H9 (cell line): ENCODE measurements around the gene NCS1. TPM values are rescaled to one million over a fixed set of nuclear protein-coding genes. Genes with fewer than 3 reads are reported as not detected.

Experiments used
- DNase-seq: peaks from one replicate; pipeline ENCODE4 v3.0.0-alpha.2; 2017
- H2AFZ ChIP-seq: one replicate; pipeline ENCODE4 v1.6.1; 2013; ENCODE audit warnings: mild to moderate bottlenecking, low read length, control low read depth, moderate library complexity
- H2AK5ac ChIP-seq: 2 replicates; pipeline ENCODE4 v1.6.1; 2013; ENCODE audit warnings: low read length, control low read depth, mixed read lengths; ENCODE audit not compliant: insufficient read length
- H2BK120ac ChIP-seq: one replicate; pipeline ENCODE4 v1.6.1; 2013; ENCODE audit warnings: low read depth, mild to moderate bottlenecking, low read length, control low read depth, inconsistent platforms; ENCODE audit not compliant: poor library complexity, severe bottlenecking
- H2BK12ac ChIP-seq: 2 replicates; pipeline ENCODE4 v1.6.1; 2013; ENCODE audit warnings: low read length, control low read depth, mixed read lengths, low read depth; ENCODE audit not compliant: insufficient read length
- H2BK15ac ChIP-seq: 2 replicates; pipeline ENCODE4 v1.6.1; 2013; ENCODE audit warnings: low read depth, low read length, control low read depth
- H2BK20ac ChIP-seq: one replicate; pipeline ENCODE4 v1.6.1; 2013; ENCODE audit warnings: low read depth, mild to moderate bottlenecking, low read length, control low read depth, inconsistent platforms; ENCODE audit not compliant: poor library complexity, severe bottlenecking
- H2BK5ac ChIP-seq: 2 replicates; pipeline ENCODE4 v1.6.1; 2013; ENCODE audit warnings: low read length, control low read depth, mixed read lengths; ENCODE audit not compliant: insufficient read length
- H3K14ac ChIP-seq: 2 replicates; pipeline ENCODE4 v1.6.1; 2013; ENCODE audit warnings: low read length, control low read depth; ENCODE audit not compliant: insufficient read depth
- H3K18ac ChIP-seq: 2 replicates; pipeline ENCODE4 v1.6.1; 2013; ENCODE audit warnings: low read depth, mild to moderate bottlenecking, mixed read lengths, low read length, control low read depth; ENCODE audit not compliant: insufficient read length
- H3K23ac ChIP-seq: 2 replicates; pipeline ENCODE4 v1.6.1; 2013; ENCODE audit warnings: low read length, control low read depth, mixed read lengths, low read depth; ENCODE audit not compliant: insufficient read length
- H3K23me2 ChIP-seq: 2 replicates; pipeline ENCODE4 v1.6.1; 2013; ENCODE audit warnings: low read depth, mild to moderate bottlenecking, mixed read lengths, low read length, control low read depth; ENCODE audit not compliant: insufficient read length, poor library complexity, severe bottlenecking
- H3K27ac ChIP-seq: 2 replicates; pipeline ENCODE4 v1.5.1; 2013; ENCODE audit warnings: low read length, control low read depth, mixed read lengths, low read depth; ENCODE audit not compliant: insufficient read length
- H3K27me3 ChIP-seq: 2 replicates; pipeline ENCODE4 v1.6.1; 2013; ENCODE audit warnings: low read length, control low read depth, inconsistent platforms; ENCODE audit not compliant: insufficient read depth
- H3K4ac ChIP-seq: 2 replicates; pipeline ENCODE4 v1.6.1; 2013; ENCODE audit warnings: low read depth, mild to moderate bottlenecking, control low read depth, inconsistent platforms, low read length, moderate library complexity
- H3K4me1 ChIP-seq: 2 replicates; pipeline ENCODE4 v1.6.1; 2013; ENCODE audit warnings: low read length, control low read depth, inconsistent platforms; ENCODE audit not compliant: insufficient read depth
- H3K4me2 ChIP-seq: 2 replicates; pipeline ENCODE4 v1.6.1; 2013; ENCODE audit warnings: low read length, control low read depth, mixed read lengths; ENCODE audit not compliant: insufficient read length, insufficient read depth
- H3K56ac ChIP-seq: 2 replicates; pipeline ENCODE4 v1.6.1; 2013; ENCODE audit warnings: low read depth, mild to moderate bottlenecking, mixed read lengths, low read length, control low read depth; ENCODE audit not compliant: insufficient read length
- H3K79me1 ChIP-seq: 2 replicates; pipeline ENCODE4 v1.6.1; 2013; ENCODE audit warnings: low read depth, mild to moderate bottlenecking, moderate library complexity, low read length, control low read depth, inconsistent platforms; ENCODE audit not compliant: insufficient read depth, poor library complexity, severe bottlenecking
- H3K79me2 ChIP-seq: 2 replicates; pipeline ENCODE4 v1.6.1; 2013; ENCODE audit warnings: low read length, control low read depth, inconsistent platforms; ENCODE audit not compliant: insufficient read depth
- H3K9ac ChIP-seq: 2 replicates; pipeline ENCODE4 v1.6.1; 2013; ENCODE audit warnings: low read length, control low read depth, mixed read lengths; ENCODE audit not compliant: insufficient read length; ENCODE audit errors: extremely low read depth
- H3K9me3 ChIP-seq: one replicate; pipeline ENCODE4 v1.6.1; 2013; ENCODE audit warnings: low read depth, low read length, inconsistent platforms; ENCODE audit not compliant: control insufficient read depth
- H3T11ph ChIP-seq: one replicate; pipeline ENCODE4 v1.6.1; 2013; ENCODE audit warnings: mild to moderate bottlenecking, low read length, control low read depth, inconsistent platforms
- H4K20me1 ChIP-seq: one replicate; pipeline ENCODE4 v1.6.1; 2013; ENCODE audit not compliant: control insufficient read depth, insufficient read length, insufficient read depth
- H4K5ac ChIP-seq: 2 replicates; pipeline ENCODE4 v1.6.1; 2013; ENCODE audit warnings: low read depth, mild to moderate bottlenecking, mixed read lengths, low read length, control low read depth; ENCODE audit not compliant: insufficient read length
- H4K8ac ChIP-seq: replicated peaks from 2 replicates; pipeline ENCODE4 v1.6.1; 2013; ENCODE audit warnings: low read length, control low read depth, mixed read lengths, low read depth; ENCODE audit not compliant: insufficient read length
- H4K91ac ChIP-seq: 2 replicates; pipeline ENCODE4 v1.6.1; 2013; ENCODE audit warnings: low read depth, mild to moderate bottlenecking, moderate library complexity, mixed read lengths, low read length, control low read depth; ENCODE audit not compliant: insufficient read length
- H3K27ac Mint-ChIP-seq, 3 experiments: 2 replicates in 2 of 3; 3 replicates in 1 of 3; pipeline ENCODE4 v1.8.0; 2020 to 2021; ENCODE audit warnings: mixed read lengths in 3 of 3, mild to moderate bottlenecking in 1 of 3, moderate library complexity in 1 of 3
- H3K27me3 Mint-ChIP-seq: 2 replicates; pipeline ENCODE4 v1.8.0; 2021; ENCODE audit warnings: low read depth, mild to moderate bottlenecking, moderate library complexity, mixed read lengths
- H3K36me3 Mint-ChIP-seq, 3 experiments: 2 replicates in 2 of 3; 3 replicates in 1 of 3; pipeline ENCODE4 v1.8.0; 2020 to 2021; ENCODE audit warnings: low read depth in 3 of 3, mixed read lengths in 3 of 3; ENCODE audit not compliant: insufficient read depth in 1 of 3
- H3K4me1 Mint-ChIP-seq, 2 experiments: 2 replicates each; pipeline ENCODE4 v1.8.0; 2020; ENCODE audit warnings: mixed read lengths in 2 of 2
- H3K4me3 Mint-ChIP-seq, 2 experiments: 2 replicates in 1 of 2; 3 replicates in 1 of 2; pipeline ENCODE4 v1.8.0; 2020 to 2021; ENCODE audit warnings: mild to moderate bottlenecking in 2 of 2, mixed read lengths in 2 of 2, moderate library complexity in 1 of 2
- H3K9me3 Mint-ChIP-seq, 2 experiments: 2 replicates in 1 of 2; 3 replicates in 1 of 2; pipeline ENCODE4 v1.8.0; 2020; ENCODE audit warnings: mild to moderate bottlenecking in 2 of 2, mixed read lengths in 2 of 2, moderate library complexity in 1 of 2
- WGBS: extraction: QIAGEN DNeasy Blood & Tissue Kit; methylation state at CpG from one replicate; pipeline ENCODE4 v1.1.7; 2013; ENCODE audit warnings: missing lambda C conversion rate, low lambda C conversion rate, mixed read lengths; ENCODE audit not compliant: insufficient read length; ENCODE audit errors: extremely low coverage; 5-methylcytosine and 5-hydroxymethylcytosine counted together
- total RNA-seq: library from RNA; stranded (reverse); gene quantifications from 2 replicates; pipeline ENCODE4 v1.2.1, GENCODE V29; 2021
- TF ChIP-seq, protein P1 (sequence below): fragments of 200-600 bp; sonication (generic); conservative IDR thresholded peaks from 3 replicates; pipeline ENCODE4 v1.8.0; 2021; ENCODE audit warnings: antibody characterized with exemption, mild to moderate bottlenecking

NCS1 gene
- total RNA-seq, 1 experiment from 2014 or later: 38.1 TPM

DNA sequence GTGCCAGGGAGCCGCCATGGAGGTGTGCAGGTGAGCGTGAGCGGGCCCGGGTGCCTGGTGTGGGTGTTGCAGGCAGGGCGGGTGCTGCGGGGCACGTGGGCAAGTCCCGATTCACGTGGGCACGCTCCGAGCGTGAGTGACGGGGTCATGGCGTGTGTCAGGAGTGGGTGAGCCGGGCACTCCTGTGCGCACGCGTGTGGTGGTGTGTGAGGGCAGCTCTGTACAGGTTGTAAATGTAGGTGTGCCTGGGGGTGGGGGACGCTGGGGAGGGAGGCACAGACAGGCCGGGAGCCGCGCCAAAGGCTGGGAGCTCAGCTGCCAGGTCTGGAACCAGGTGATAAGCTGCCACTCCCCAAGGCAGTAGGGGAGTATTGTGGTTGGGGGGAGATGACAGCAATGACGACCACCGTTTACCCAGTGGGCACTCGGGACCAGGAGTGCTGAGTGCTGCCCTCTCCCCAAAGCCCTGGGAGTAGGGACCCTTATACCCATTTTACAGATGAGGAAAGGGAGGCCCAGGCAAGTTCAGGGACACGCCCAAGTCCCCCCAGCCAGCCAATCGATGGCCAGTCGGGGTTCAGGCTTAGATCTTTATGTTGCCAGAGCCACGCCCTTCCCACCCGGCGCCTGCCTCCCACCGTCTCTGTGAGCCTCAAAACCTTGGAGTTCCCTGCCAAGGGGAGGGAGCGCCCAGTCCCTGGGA lies 9.6 kb downstream of the NCS1 start:
- no peak for DNase-seq
- no peak overlapping the region for H2AFZ ChIP-seq
- no peak overlapping the region for H2BK15ac ChIP-seq
- H3K27ac Mint-ChIP-seq: no peak overlapping the region
- H2BK120ac ChIP-seq: no peak overlapping the region
- no peaks in the 10 kb centered on the region for H3K27me3 ChIP-seq
- TF ChIP-seq, protein P1, sequence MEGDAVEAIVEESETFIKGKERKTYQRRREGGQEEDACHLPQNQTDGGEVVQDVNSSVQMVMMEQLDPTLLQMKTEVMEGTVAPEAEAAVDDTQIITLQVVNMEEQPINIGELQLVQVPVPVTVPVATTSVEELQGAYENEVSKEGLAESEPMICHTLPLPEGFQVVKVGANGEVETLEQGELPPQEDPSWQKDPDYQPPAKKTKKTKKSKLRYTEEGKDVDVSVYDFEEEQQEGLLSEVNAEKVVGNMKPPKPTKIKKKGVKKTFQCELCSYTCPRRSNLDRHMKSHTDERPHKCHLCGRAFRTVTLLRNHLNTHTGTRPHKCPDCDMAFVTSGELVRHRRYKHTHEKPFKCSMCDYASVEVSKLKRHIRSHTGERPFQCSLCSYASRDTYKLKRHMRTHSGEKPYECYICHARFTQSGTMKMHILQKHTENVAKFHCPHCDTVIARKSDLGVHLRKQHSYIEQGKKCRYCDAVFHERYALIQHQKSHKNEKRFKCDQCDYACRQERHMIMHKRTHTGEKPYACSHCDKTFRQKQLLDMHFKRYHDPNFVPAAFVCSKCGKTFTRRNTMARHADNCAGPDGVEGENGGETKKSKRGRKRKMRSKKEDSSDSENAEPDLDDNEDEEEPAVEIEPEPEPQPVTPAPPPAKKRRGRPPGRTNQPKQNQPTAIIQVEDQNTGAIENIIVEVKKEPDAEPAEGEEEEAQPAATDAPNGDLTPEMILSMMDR: no peak
- peaks cover 28 to 37% of the 10 kb centered on the region in 2 experiments for H3K4me1 Mint-ChIP-seq
- no peaks in the 10 kb centered on the region for H4K20me1 ChIP-seq
- H2BK5ac ChIP-seq: no peak overlapping the region
- H3K18ac ChIP-seq: no peak overlapping the region
- no peaks in the 10 kb centered on the region for H3K9me3 Mint-ChIP-seq
- no peak overlapping the region for H3K27ac ChIP-seq
- H3K9me3 ChIP-seq: no peaks in the 10 kb centered on the region
- no peak overlapping the region for H3K14ac ChIP-seq
- WGBS: no CpG with 5 or more reads among the region's 33 CpGs
- H3K79me2 ChIP-seq: no peaks in the 10 kb centered on the region; the same call in 1 of the 2 replicates
- H3K4me2 ChIP-seq: no peak overlapping the region
- no peak overlapping the region for H3K23ac ChIP-seq
- no peak overlapping the region for H2AK5ac ChIP-seq
- no peaks in the 10 kb centered on the region for H3K23me2 ChIP-seq
- H4K91ac ChIP-seq: no peak overlapping the region
- no peaks in the 10 kb centered on the region; the same call in 1 of the 2 replicates for H3K27me3 Mint-ChIP-seq
- peaks cover 3% of the 10 kb centered on the region; the same call in 1 of the 2 replicates for H3K4me1 ChIP-seq
- H2BK20ac ChIP-seq: no peak overlapping the region
- H3T11ph ChIP-seq: no peak overlapping the region
- no peak overlapping the region for H4K8ac ChIP-seq
- no peak overlapping the region for H3K9ac ChIP-seq
- no peak overlapping the region for H3K56ac ChIP-seq
- H4K5ac ChIP-seq: no peak overlapping the region
- H3K4ac ChIP-seq: no peak overlapping the region
- H3K4me3 Mint-ChIP-seq: no peak overlapping the region
- H2BK12ac ChIP-seq: no peak overlapping the region
- no peaks in the 10 kb centered on the region for H3K79me1 ChIP-seq
- no peaks in the 10 kb centered on the region for H3K36me3 Mint-ChIP-seq
